Measurements from ENCODE around the gene MKRN1.
"Not testable (repeated sequence)": the region's sequence is repeated elsewhere in the genome, so short reads cannot be mapped to it uniquely, and the experiment has no call there.

Gene MKRN1

GRCh38 chr7:140435252-140435895, 43.9 kb downstream of the MKRN1 start:
- DNase-seq (ENCODE audit: low spot score): no peak

GRCh38 chr7:140433396-140433795, 45.9 kb downstream of the MKRN1 start:
- DNase-seq (ENCODE audit: low spot score): no peak

GRCh38 chr7:140426130-140426529, 53.2 kb downstream of the MKRN1 start:
- no peak for DNase-seq (ENCODE audit: low spot score)

- no peak for DNase-seq (ENCODE audit: low spot score)
Measured at GRCh38 chr7:140425718-140426117, 53.6 kb downstream of the MKRN1 start.

- DNase-seq (ENCODE audit: low spot score): no peak
Measured at GRCh38 chr7:140423501-140423900, 55.8 kb downstream of the MKRN1 start.

- no peak for DNase-seq (ENCODE audit: low spot score)
Measured at GRCh38 chr7:140421521-140421920, 57.8 kb downstream of the MKRN1 start.

- DNase-seq (ENCODE audit: low spot score): no peak
Measured at GRCh38 chr7:140418653-140419052, 60.7 kb downstream of the MKRN1 start.

GRCh38 chr7:140418156-140418472, 61.2 kb downstream of the MKRN1 start:
- not testable (repeated sequence) for DNase-seq (ENCODE audit: low spot score)

GRCh38 chr7:140417456-140418155, 61.7 kb downstream of the MKRN1 start:
- no peak for DNase-seq (ENCODE audit: low spot score)

GRCh38 chr7:140416560-140416959, 62.7 kb downstream of the MKRN1 start:
- no peak for DNase-seq (ENCODE audit: low spot score)

GRCh38 chr7:140415816-140416215, 63.5 kb downstream of the MKRN1 start:
- DNase-seq (ENCODE audit: low spot score): not testable (repeated sequence)

GRCh38 chr7:140415361-140415760, 63.9 kb downstream of the MKRN1 start:
- DNase-seq (ENCODE audit: low spot score): no peak

- peak; percentile 97 for DNase-seq (ENCODE audit: low spot score)
Measured at GRCh38 chr7:140404565-140405065, 74.7 kb downstream of the MKRN1 start.

GRCh38 chr7:140403878-140404564, 75.3 kb downstream of the MKRN1 start, which contains the start of gene RAB19:
Gene RAB19, plus strand, starts transcription at chr7:140404058. Its CDS starts 3,589 bp downstream, at chr7:140407647.
- DNase-seq (ENCODE audit: low spot score): peak; percentile 76

Measured in kidney tubule cell (primary cell).